HEK293 (cell line): Measurements from ENCODE around the gene BMPR2.

Source experiments
- CTCF ChIA-PET: fragments of 350-600 bp; formaldehyde crosslinking; extraction: SDS; loops from one replicate; lab custom pipeline; 2021; ENCODE audit warnings: antibody characterized with exemption; lab: Yijun Ruan, JAX
- POLR2A ChIA-PET: fragments of 300-600 bp; formaldehyde crosslinking; extraction: SDS; loops from one replicate; lab custom pipeline; 2020; ENCODE audit warnings: antibody characterized with exemption, inconsistent platforms; lab: Yijun Ruan, JAX
- H3K27ac ChIP-seq: fragments of 200-500 bp; sonication (Bioruptor generic); 2 replicates; pipeline ENCODE4 v1.5.1; 2014; ENCODE audit warnings: low read depth, low read length, control low read depth, inconsistent platforms; ENCODE audit errors: extremely low read depth
- H3K36me3 ChIP-seq, 2 experiments: fragments of 200-500 bp in 1 of 2; sonication (Bioruptor generic) in 1 of 2; 1 replicate in 1 of 2; 2 replicates in 1 of 2; pipeline ENCODE4 v1.5.1; 2014 to 2017; ENCODE audit warnings: inconsistent platforms in 2 of 2, low read length in 2 of 2; ENCODE audit not compliant: control insufficient read depth in 2 of 2, insufficient read depth in 1 of 2
- H3K4me1 ChIP-seq: fragments of 200-500 bp; sonication (Bioruptor generic); 2 replicates; pipeline ENCODE4 v1.5.1; 2014; ENCODE audit warnings: mild to moderate bottlenecking, low read length, inconsistent platforms; ENCODE audit not compliant: control insufficient read depth, insufficient read depth
- H3K4me3 ChIP-seq: 2 replicates; pipeline ENCODE4 v1.5.1; 2011; ENCODE audit warnings: low read depth, mild to moderate bottlenecking, control low read depth, low read length, moderate library complexity
- H3K9me3 ChIP-seq: fragments of 200-500 bp; sonication (Bioruptor generic); 2 replicates; pipeline ENCODE4 v1.5.1; 2014; ENCODE audit warnings: low read depth, low read length, inconsistent platforms; ENCODE audit not compliant: control insufficient read depth, insufficient read depth
- EGR2 ChIP-seq: fragments of 450-650 bp; formaldehyde crosslinking; IDR thresholded peaks from 2 replicates; pipeline ENCODE4 v1.5.1; 2016; ENCODE audit warnings: low read depth, missing biosample characterization, missing genetic modification characterization
- GFI1B ChIP-seq: fragments of 450-650 bp; formaldehyde crosslinking; IDR thresholded peaks from 2 replicates; pipeline ENCODE4 v1.5.1; 2016; ENCODE audit warnings: missing biosample characterization, missing genetic modification characterization
- GLI2 ChIP-seq: fragments of 450-650 bp; formaldehyde crosslinking; IDR thresholded peaks from 2 replicates; pipeline ENCODE4; 2017; ENCODE audit warnings: missing biosample characterization, missing genetic modification characterization, low read depth, borderline replicate concordance
- HOXD13 ChIP-seq: sonication (generic); formaldehyde crosslinking; IDR thresholded peaks from 2 replicates; pipeline ENCODE4 v1.8.0; 2022; ENCODE audit warnings: missing genetic modification reagents, borderline replicate concordance
- KLF7 ChIP-seq: fragments of 450-650 bp; formaldehyde crosslinking; IDR thresholded peaks from 2 replicates; pipeline ENCODE4 v1.5.1; 2016; ENCODE audit warnings: missing biosample characterization, missing genetic modification characterization, borderline replicate concordance
- KLF8 ChIP-seq: fragments of 450-650 bp; formaldehyde crosslinking; IDR thresholded peaks from 2 replicates; pipeline ENCODE4 v1.5.1; 2016; ENCODE audit warnings: missing biosample characterization, missing genetic modification characterization
- OSR2 ChIP-seq: fragments of 450-650 bp; formaldehyde crosslinking; IDR thresholded peaks from 2 replicates; pipeline ENCODE4 v1.5.1; 2016; ENCODE audit warnings: missing biosample characterization, missing genetic modification characterization
- SALL2 ChIP-seq: fragments of 450-650 bp; formaldehyde crosslinking; IDR thresholded peaks from 2 replicates; pipeline ENCODE4 v1.5.0; 2017; ENCODE audit warnings: missing biosample characterization, mild to moderate bottlenecking, missing genetic modification characterization, borderline replicate concordance
- ZBTB21 ChIP-seq: fragments of 450-650 bp; formaldehyde crosslinking; IDR thresholded peaks from 2 replicates; pipeline ENCODE4 v1.5.1; 2017; ENCODE audit warnings: missing biosample characterization, missing genetic modification characterization
- ZFP69B ChIP-seq: fragments of 450-650 bp; formaldehyde crosslinking; IDR thresholded peaks from 2 replicates; pipeline ENCODE4 v1.5.1; 2016; ENCODE audit warnings: missing biosample characterization, missing genetic modification characterization
- ZNF10 ChIP-seq: fragments of 450-650 bp; formaldehyde crosslinking; IDR thresholded peaks from 2 replicates; pipeline ENCODE4 v1.5.1; 2017; ENCODE audit warnings: missing biosample characterization, missing genetic modification characterization
- ZNF114 ChIP-seq: fragments of 450-650 bp; formaldehyde crosslinking; IDR thresholded peaks from 2 replicates; pipeline ENCODE4 v1.5.0; 2017; ENCODE audit warnings: missing biosample characterization, missing genetic modification characterization
- ZNF148 ChIP-seq: fragments of 450-650 bp; formaldehyde crosslinking; IDR thresholded peaks from 2 replicates; pipeline ENCODE4 v1.5.0; 2017; ENCODE audit warnings: missing biosample characterization, missing genetic modification characterization, borderline replicate concordance
- ZNF157 ChIP-seq: fragments of 450-650 bp; formaldehyde crosslinking; IDR thresholded peaks from 2 replicates; pipeline ENCODE4 v1.5.1; 2016; ENCODE audit warnings: missing biosample characterization, missing genetic modification characterization
- ZNF169 ChIP-seq: fragments of 450-650 bp; formaldehyde crosslinking; IDR thresholded peaks from 2 replicates; pipeline ENCODE4 v1.5.1; 2016; ENCODE audit warnings: missing biosample characterization, missing genetic modification characterization
- ZNF223 ChIP-seq: fragments of 450-650 bp; formaldehyde crosslinking; IDR thresholded peaks from 2 replicates; pipeline ENCODE4 v1.5.1; 2016; ENCODE audit warnings: missing biosample characterization, missing genetic modification characterization
- ZNF23 ChIP-seq: fragments of 450-650 bp; formaldehyde crosslinking; IDR thresholded peaks from 2 replicates; pipeline ENCODE4 v1.5.1; 2016; ENCODE audit warnings: missing biosample characterization, missing genetic modification characterization, borderline replicate concordance
- ZNF350 ChIP-seq: fragments of 450-650 bp; formaldehyde crosslinking; IDR thresholded peaks from 2 replicates; pipeline ENCODE4 v1.5.0; 2017; ENCODE audit warnings: missing biosample characterization, mild to moderate bottlenecking, missing genetic modification characterization
- ZNF501 ChIP-seq: fragments of 450-650 bp; formaldehyde crosslinking; IDR thresholded peaks from 2 replicates; pipeline ENCODE4 v1.5.1; 2016; ENCODE audit warnings: missing biosample characterization, missing genetic modification characterization
- ZNF518A ChIP-seq: fragments of 450-650 bp; formaldehyde crosslinking; conservative IDR thresholded peaks from 2 replicates; pipeline ENCODE4 v1.5.1; 2016; ENCODE audit warnings: low read depth, missing biosample characterization, missing genetic modification characterization
- ZNF529 ChIP-seq: fragments of 450-650 bp; formaldehyde crosslinking; IDR thresholded peaks from 2 replicates; pipeline ENCODE4 v1.5.1; 2017; ENCODE audit warnings: missing genetic modification characterization, missing biosample characterization; ENCODE audit not compliant: insufficient replicate concordance
- ZNF596 ChIP-seq: fragments of 450-650 bp; IDR thresholded peaks from 2 replicates; pipeline ENCODE4 v1.5.0; 2018; ENCODE audit warnings: missing biosample characterization, mild to moderate bottlenecking, missing genetic modification characterization, moderate library complexity
- ZNF623 ChIP-seq: fragments of 450-650 bp; formaldehyde crosslinking; IDR thresholded peaks from 2 replicates; pipeline ENCODE4 v1.5.1; 2016; ENCODE audit warnings: missing biosample characterization, missing genetic modification characterization
- ZNF654 ChIP-seq: fragments of 450-650 bp; formaldehyde crosslinking; IDR thresholded peaks from 2 replicates; pipeline ENCODE4 v1.5.1; 2016; ENCODE audit warnings: low read depth, missing biosample characterization, missing genetic modification characterization
- ZNF660 ChIP-seq: fragments of 450-650 bp; IDR thresholded peaks from 2 replicates; pipeline ENCODE4 v1.5.1; 2018; ENCODE audit warnings: missing biosample characterization, mild to moderate bottlenecking, missing genetic modification characterization
- ZNF664 ChIP-seq: fragments of 450-650 bp; formaldehyde crosslinking; IDR thresholded peaks from 2 replicates; pipeline ENCODE4 v1.5.1; 2016; ENCODE audit warnings: missing biosample characterization, missing genetic modification characterization
- ZNF707 ChIP-seq: fragments of 450-650 bp; formaldehyde crosslinking; IDR thresholded peaks from 2 replicates; pipeline ENCODE4 v1.5.1; 2016; ENCODE audit warnings: missing biosample characterization, missing genetic modification characterization
- ZNF785 ChIP-seq: fragments of 450-650 bp; formaldehyde crosslinking; IDR thresholded peaks from 2 replicates; pipeline ENCODE4 v1.5.1; 2016; ENCODE audit warnings: missing biosample characterization, missing genetic modification characterization
- TF ChIP-seq, protein P1 (sequence below): fragments of 450-650 bp; formaldehyde crosslinking; IDR thresholded peaks from 2 replicates; pipeline ENCODE4 v1.5.1; 2017; ENCODE audit warnings: missing biosample characterization, missing genetic modification characterization

Gene BMPR2

GRCh38 chr2:202375609-202376408, at the start of gene BMPR2:
BMPR2 (plus strand) TSS chr2:202376327; CDS start chr2:202377475, 1,148 bp downstream.
- POLR2A ChIA-PET: interaction anchor here (0.6 to 1.5 kb wide), 2 partner anchors 37 to 59 kb away, joined by 4 read pairs; no protein-coding TSS in a partner anchor
- Histone ChIP-seq H3K9me3 (no peaks in the 10 kb centered on the region), H3K4me1 (peaks cover 8% of the 10 kb centered on the region; the same call in 1 of the 2 replicates), H3K4me3 (peak within 1 kb of the TSS; percentile 99), H3K36me3 (no peaks in the 10 kb centered on the region), H3K27ac (peak within 1 kb of the TSS; percentile 99)
- CTCF ChIA-PET: no interaction called here
- TF ChIP-seq KLF7 (tag by site-specific recombination): no peak
- no peak for TF ChIP-seq ZNF623
- no peak for TF ChIP-seq SALL2 (tag by site-specific recombination)
- TF ChIP-seq ZNF707 (tag by site-specific recombination): no peak
- no peak for TF ChIP-seq ZNF518A (tag by site-specific recombination)
- TF ChIP-seq, protein P1, sequence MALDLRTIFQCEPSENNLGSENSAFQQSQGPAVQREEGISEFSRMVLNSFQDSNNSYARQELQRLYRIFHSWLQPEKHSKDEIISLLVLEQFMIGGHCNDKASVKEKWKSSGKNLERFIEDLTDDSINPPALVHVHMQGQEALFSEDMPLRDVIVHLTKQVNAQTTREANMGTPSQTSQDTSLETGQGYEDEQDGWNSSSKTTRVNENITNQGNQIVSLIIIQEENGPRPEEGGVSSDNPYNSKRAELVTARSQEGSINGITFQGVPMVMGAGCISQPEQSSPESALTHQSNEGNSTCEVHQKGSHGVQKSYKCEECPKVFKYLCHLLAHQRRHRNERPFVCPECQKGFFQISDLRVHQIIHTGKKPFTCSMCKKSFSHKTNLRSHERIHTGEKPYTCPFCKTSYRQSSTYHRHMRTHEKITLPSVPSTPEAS (tag by site-specific recombination): no peak
- TF ChIP-seq ZNF114 (tag by site-specific recombination): no peak
- TF ChIP-seq ZNF223 (tag by site-specific recombination): no peak
- no peak for TF ChIP-seq ZNF654
- TF ChIP-seq ZNF350 (tag by site-specific recombination): no peak
- TF ChIP-seq ZNF660 (tag by site-specific recombination): no peak
- no peak for TF ChIP-seq ZNF157 (tag by site-specific recombination)
- TF ChIP-seq KLF8: no peak
- TF ChIP-seq ZNF148 (tag by site-specific recombination): no peak
- no peak for TF ChIP-seq GLI2
- peak; percentile 56 for TF ChIP-seq OSR2 (tag by site-specific recombination)
- no peak for TF ChIP-seq ZNF169 (tag by site-specific recombination)
- TF ChIP-seq ZNF501: 0 out of 2 replicates have a peak, but pooled peaks have one; percentile 5
- TF ChIP-seq GFI1B (tag by site-specific recombination): no peak
- no peak for TF ChIP-seq ZNF10 (tag by site-specific recombination)
- no peak for TF ChIP-seq ZNF596
- TF ChIP-seq EGR2 (tag by site-specific recombination): no peak; the same call in none of the 2 replicates
- no peak for TF ChIP-seq ZNF785 (tag by site-specific recombination)
- TF ChIP-seq ZFP69B (tag by site-specific recombination): peak; percentile 84; the same call in 1 of the 2 replicates
- TF ChIP-seq ZNF23 (tag by site-specific recombination): no peak
- TF ChIP-seq ZNF529 (tag by site-specific recombination): no peak
- no peak for TF ChIP-seq HOXD13
- TF ChIP-seq ZBTB21 (tag by site-specific recombination): no peak
- no peak for TF ChIP-seq ZNF664 (tag by site-specific recombination)
